Cardiac muscle cell (in vitro differentiated cells and primary cell): ENCODE data around the gene SYNJ2. TPM values are rescaled to one million over a fixed set of nuclear protein-coding genes. Genes with fewer than 3 reads are reported as not detected.

ENCODE experiments used
- DNase-seq, 2 donors: peaks; one replicate each; pipeline versions ENCODE4 v3.0.0 to v3.0.0-alpha.2; 2010 to 2017; ENCODE audit warnings: low read depth in 1 of 2, low spot score in 1 of 2
- H3K27ac ChIP-seq: fragments of 200-600 bp; sonication (generic); 2 replicates; pipeline ENCODE4 v1.5.1; 2016
- H3K27me3 ChIP-seq: fragments of 200-600 bp; sonication (generic); 2 replicates; pipeline ENCODE4 v1.6.0; 2016; ENCODE audit warnings: control low read depth
- H3K36me3 ChIP-seq: fragments of 200-600 bp; sonication (generic); 2 replicates; pipeline ENCODE4 v1.5.1; 2016; ENCODE audit warnings: control low read depth
- H3K4me1 ChIP-seq: fragments of 200-600 bp; sonication (generic); 2 replicates; pipeline ENCODE4 v1.8.1; 2017; ENCODE audit warnings: low read depth, mild to moderate bottlenecking, mixed run types
- H3K4me3 ChIP-seq: fragments of 200-600 bp; sonication (generic); 2 replicates; pipeline ENCODE4 v1.5.1; 2016; ENCODE audit warnings: mild to moderate bottlenecking
- H3K9me3 ChIP-seq: fragments of 200-600 bp; sonication (generic); 2 replicates; pipeline ENCODE4 v1.5.1; 2017; ENCODE audit warnings: low read depth, mild to moderate bottlenecking, control low read depth
- polyA plus RNA-seq: library from polyadenylated mRNA; unstranded; fragments of >200 nt; fragmentation: Nextera tagmentation; extraction: Ambion mirVana; gene quantifications from 2 replicates; pipeline ENCODE4 v1.2.1, GENCODE V29; 2016
- total RNA-seq: library from RNA; depleted of rRNA; stranded (reverse); fragments of >200 nt; gene quantifications from 2 replicates; pipeline ENCODE4 v1.2.3, GENCODE V29; 2016
- TF ChIP-seq, protein P1 (sequence below): IDR thresholded peaks from 2 replicates; pipeline ENCODE4 v1.5.1; 2012; ENCODE audit warnings: low read depth, mild to moderate bottlenecking, low read length

SYNJ2 gene
- total and polyA plus RNA-seq, 2 experiments from 2014 or later, result 2.1 to 2.9 TPM

DNA sequence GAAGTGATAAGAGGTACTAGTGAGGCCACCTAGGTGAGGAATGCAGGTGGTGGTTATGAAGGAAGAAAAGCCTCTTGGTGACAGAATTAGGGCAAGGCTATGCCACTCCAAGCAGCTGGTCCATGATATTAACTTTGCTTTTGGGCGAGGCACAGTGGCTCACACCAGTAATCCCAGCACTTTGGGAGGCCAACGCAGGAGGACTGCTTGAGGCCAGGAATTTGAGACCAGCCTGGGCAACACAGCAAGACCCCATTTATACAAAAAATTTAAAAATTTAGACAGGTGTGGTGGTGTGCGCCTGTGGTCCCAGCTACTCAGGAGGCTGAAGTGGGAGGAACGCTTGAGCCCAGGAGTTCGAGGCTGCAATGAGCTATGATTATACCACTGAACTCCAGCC lies 130.3 kb downstream of the SYNJ2 start:
- no peak overlapping the region for H3K27ac ChIP-seq
- H3K36me3 ChIP-seq, result peaks cover 23% of the 10 kb centered on the region
- TF ChIP-seq, protein P1, sequence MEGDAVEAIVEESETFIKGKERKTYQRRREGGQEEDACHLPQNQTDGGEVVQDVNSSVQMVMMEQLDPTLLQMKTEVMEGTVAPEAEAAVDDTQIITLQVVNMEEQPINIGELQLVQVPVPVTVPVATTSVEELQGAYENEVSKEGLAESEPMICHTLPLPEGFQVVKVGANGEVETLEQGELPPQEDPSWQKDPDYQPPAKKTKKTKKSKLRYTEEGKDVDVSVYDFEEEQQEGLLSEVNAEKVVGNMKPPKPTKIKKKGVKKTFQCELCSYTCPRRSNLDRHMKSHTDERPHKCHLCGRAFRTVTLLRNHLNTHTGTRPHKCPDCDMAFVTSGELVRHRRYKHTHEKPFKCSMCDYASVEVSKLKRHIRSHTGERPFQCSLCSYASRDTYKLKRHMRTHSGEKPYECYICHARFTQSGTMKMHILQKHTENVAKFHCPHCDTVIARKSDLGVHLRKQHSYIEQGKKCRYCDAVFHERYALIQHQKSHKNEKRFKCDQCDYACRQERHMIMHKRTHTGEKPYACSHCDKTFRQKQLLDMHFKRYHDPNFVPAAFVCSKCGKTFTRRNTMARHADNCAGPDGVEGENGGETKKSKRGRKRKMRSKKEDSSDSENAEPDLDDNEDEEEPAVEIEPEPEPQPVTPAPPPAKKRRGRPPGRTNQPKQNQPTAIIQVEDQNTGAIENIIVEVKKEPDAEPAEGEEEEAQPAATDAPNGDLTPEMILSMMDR, result no peak
- no peak for DNase-seq
- H3K9me3 ChIP-seq, result no peaks in the 10 kb centered on the region
- no peaks in the 10 kb centered on the region for H3K4me1 ChIP-seq
- H3K4me3 ChIP-seq, result no peak overlapping the region
- H3K27me3 ChIP-seq, result no peaks in the 10 kb centered on the region

DNA sequence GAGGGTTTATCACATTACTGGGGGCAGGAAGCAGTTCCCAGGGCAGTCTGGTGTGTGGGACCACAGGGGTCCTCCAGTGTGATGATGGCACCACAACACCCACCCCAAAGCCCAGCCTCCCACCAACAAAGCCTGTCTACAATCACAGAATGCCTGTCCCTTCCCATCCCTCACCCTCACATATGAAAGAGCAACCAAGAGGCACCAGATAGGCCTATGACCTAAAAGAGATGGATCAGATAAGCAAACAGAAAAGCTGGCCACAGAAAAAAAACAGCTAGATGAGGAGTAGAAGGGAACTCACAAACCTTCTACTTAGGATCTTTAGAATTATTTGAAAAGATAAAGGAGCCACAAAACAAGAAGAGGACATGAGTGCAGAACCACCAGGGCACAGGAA lies 132.1 kb downstream of the SYNJ2 start:
- H3K27ac ChIP-seq, result no peak overlapping the region
- no peak overlapping the region for H3K4me3 ChIP-seq
- H3K27me3 ChIP-seq, result no peaks in the 10 kb centered on the region
- no peak for DNase-seq
- H3K9me3 ChIP-seq, result no peaks in the 10 kb centered on the region
- H3K36me3 ChIP-seq, result peaks cover 23% of the 10 kb centered on the region
- no peaks in the 10 kb centered on the region for H3K4me1 ChIP-seq
- TF ChIP-seq, protein P1, result no peak

GRCh38 chr6:158115102-158115501 lies 133.4 kb downstream of the SYNJ2 start:
- Histone ChIP-seq H3K36me3 (peaks cover 19% of the 10 kb centered on the region), H3K4me3 (no peak overlapping the region), H3K9me3 (no peaks in the 10 kb centered on the region), H3K27ac (no peak overlapping the region), H3K27me3 (no peaks in the 10 kb centered on the region), H3K4me1 (no peaks in the 10 kb centered on the region)
- DNase-seq, result no peak
- TF ChIP-seq, protein P1, result no peak

DNA sequence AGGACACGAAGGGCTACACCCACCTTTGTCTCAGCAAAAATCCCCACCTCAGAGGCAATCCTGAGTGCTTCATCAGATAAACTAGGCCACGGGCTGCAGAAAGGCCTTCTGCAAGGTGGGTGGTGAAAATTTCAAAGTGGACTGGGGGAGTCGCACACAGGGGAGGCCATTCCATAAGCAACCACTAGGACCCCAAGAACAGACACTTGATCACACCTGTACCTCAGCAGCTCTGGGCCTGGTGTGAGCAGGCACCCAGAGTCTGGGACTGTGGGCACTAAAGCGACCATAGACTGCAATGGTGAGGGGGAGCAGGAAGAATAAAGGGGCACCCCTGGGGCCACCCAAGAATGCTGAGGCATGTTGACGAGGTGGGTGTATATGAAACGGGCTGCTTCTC lies 133.8 kb downstream of the SYNJ2 start:
- DNase-seq, result no peak
- Histone ChIP-seq H3K4me1 (no peaks in the 10 kb centered on the region), H3K36me3 (peaks cover 19% of the 10 kb centered on the region), H3K4me3 (no peak overlapping the region), H3K27ac (no peak overlapping the region), H3K27me3 (no peaks in the 10 kb centered on the region), H3K9me3 (no peaks in the 10 kb centered on the region)
- TF ChIP-seq, protein P1, result no peak

GRCh38 chr6:158118886-158119285 lies 137.2 kb downstream of the SYNJ2 start:
- no peaks in the 10 kb centered on the region for H3K9me3 ChIP-seq
- H3K27ac ChIP-seq, result no peak overlapping the region
- TF ChIP-seq, protein P1, result no peak
- DNase-seq, result no peak
- no peaks in the 10 kb centered on the region for H3K27me3 ChIP-seq
- H3K36me3 ChIP-seq, result peaks cover 5% of the 10 kb centered on the region
- H3K4me3 ChIP-seq, result no peak overlapping the region
- H3K4me1 ChIP-seq, result no peaks in the 10 kb centered on the region

GRCh38 chr6:158121335-158121734 lies 139.7 kb downstream of the SYNJ2 start:
- H3K36me3 ChIP-seq, result peaks cover 2% of the 10 kb centered on the region
- TF ChIP-seq, protein P1, result no peak
- no peak overlapping the region for H3K27ac ChIP-seq
- no peaks in the 10 kb centered on the region for H3K27me3 ChIP-seq
- no peak overlapping the region for H3K4me3 ChIP-seq
- no peaks in the 10 kb centered on the region for H3K4me1 ChIP-seq
- no peak for DNase-seq
- H3K9me3 ChIP-seq, result no peaks in the 10 kb centered on the region
